Astrocyte of the hippocampus (primary cell): ENCODE data around the gene CDH12.
"Not testable (repeated sequence)": the region's sequence is repeated elsewhere in the genome, so short reads cannot be mapped to it uniquely, and the experiment has no call there.

Experiments used
- DNase-seq: peaks from one replicate; pipeline ENCODE4 v3.0.0; 2011; ENCODE audit warnings: low read depth, low spot score

CDH12 gene

DNA sequence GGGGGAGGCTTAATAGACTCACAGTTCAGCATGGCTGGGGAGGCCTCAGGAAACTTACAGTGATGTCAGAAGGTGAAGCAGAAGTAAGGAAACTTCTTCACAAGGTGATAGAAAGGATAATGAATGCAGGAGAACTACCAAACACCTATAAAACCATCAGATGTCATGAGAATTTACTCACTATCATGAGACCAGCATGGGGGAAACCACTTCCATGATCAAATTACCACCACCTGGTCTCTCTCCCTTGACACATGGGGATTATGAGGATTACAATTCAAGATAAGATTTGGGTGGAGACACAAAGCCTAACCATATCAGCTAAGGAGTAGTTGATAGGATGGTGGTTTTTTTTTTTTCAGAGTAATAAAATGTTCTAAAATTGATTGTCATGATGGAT is 201.8 kb downstream of the CDH12 start:
- DNase-seq = no peak

DNA sequence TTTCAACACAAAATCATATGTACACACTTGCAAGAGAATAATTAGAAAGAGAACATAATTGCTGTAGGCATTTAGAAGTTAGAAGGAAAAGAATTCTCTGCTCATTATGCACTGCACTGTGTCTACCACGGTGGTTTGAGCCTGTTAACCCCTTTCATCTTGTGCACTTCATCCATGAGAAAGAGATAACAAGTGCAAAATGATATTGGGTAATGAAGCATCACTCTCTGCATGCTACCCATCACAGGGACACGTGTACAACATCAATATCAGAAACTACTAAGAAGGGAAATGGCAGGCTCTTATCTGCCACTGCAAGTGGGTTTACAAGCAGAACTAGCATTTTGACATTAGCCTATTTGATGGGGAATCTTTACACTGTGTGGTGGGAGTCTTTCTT is 202.6 kb downstream of the CDH12 start:
- no peak for DNase-seq

DNA sequence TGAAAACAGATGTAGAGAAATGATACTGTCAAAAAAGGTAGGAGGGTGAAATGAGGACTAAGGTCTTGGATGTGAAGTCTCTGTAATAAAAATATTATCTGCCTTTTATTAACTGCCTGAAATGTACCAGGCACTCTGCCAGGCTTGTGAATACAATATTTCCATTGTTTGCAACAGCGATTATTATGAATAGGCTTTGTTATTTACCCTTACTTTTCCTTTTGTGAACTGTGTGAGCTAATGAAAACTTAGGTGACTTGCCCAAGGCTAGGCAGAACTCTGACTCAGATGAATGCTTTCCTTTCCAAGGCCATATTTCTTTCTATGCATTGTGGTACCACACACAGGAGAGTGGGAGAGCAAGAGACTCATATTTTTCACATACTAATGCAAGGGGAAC is 204.1 kb downstream of the CDH12 start:
- no peak for DNase-seq

- no peak for DNase-seq
Measured at GRCh38 chr5:22644859-22645258, 208.3 kb downstream of the CDH12 start.

DNA sequence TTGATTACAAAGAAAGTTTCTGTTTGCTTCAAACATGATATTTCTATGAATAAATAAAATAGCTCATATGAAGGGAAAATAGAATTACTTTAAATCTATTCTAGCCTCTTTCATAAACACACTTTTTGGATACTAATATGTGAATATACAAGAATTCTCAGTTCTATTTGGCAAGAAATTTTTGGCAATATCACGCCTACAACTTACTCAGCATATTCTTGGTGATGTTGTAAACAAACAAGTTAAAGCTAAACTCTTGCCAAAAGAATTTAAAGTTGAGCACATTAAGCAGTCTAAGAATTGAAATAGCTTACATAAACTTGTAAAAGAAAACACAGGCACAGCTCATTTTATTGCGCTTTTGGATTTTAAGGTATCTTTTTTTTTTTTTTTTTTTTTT is 209.8 kb downstream of the CDH12 start:
- DNase-seq = no peak

DNA sequence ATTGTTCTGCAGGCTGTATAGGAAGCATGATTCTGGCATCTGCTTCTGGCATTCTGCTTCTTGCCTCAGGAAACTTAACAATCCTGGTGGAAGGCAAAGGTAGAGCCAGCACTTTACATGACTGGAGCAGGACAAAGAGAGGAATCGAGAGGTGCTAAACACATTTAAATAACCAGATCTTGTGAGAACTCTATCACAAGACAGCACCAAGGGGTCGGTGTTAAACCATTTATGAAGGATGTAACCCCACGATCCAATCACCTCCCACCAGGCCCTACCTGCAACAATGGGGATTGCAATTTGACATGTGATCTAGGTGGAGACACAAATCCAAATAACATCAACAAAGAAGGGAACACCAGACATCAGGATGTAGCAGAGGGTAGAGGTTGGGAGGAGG is 221.5 kb downstream of the CDH12 start:
- DNase-seq = no peak

- no peak for DNase-seq
Measured at GRCh38 chr5:22627029-22627428, 226.1 kb downstream of the CDH12 start.

- DNase-seq = no peak
Measured at GRCh38 chr5:22625451-22625850, 227.7 kb downstream of the CDH12 start.

DNA sequence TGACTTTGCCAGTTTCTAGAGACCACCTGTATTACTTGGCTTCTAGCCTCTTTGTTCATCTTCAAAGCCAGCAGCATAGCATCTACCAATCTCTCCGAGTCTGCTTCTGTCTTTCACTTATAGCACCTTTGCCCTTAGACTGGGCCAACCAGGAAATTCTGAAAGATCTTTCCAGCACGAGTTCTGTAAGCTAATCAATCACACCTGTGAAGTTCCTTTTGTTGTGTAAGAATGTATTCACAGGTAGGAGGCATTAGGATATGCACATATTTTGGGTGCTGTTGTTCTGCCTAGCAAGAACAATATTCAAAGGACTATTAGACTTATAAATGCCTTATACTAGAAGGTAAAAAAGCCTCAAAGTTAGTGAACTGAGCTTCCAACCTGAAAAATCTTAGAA is 232.1 kb downstream of the CDH12 start:
- no peak for DNase-seq

- no peak for DNase-seq
Measured at GRCh38 chr5:22615964-22616363, 237.2 kb downstream of the CDH12 start.

DNA sequence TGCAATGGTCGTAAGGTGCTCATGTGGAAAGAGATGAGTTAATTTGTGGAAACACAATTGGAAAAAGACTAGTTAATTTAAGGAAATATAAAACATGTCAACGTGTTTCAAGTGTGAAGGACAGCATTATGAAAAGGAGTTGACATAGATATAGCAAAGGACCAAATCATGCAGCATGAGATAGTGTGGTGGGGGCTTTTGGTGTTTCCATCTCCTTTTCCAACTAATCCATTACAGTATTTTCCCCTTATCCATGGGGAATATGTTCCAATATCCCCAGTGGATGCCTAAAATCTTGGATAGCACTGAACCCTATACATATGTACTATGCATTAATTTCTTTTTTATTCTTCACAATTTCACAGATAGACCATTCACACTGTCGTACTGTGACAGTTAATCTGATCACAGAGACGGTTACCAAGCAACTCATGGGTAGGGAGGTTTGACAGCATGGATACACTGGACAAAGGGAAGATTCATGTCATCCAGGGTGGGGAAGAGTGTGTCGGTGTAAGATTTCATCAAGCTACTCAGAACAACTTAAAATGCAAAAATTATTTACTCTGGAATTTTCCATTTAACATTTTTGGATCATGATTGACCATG is 238.6 kb downstream of the CDH12 start:
- DNase-seq = no peak

DNA sequence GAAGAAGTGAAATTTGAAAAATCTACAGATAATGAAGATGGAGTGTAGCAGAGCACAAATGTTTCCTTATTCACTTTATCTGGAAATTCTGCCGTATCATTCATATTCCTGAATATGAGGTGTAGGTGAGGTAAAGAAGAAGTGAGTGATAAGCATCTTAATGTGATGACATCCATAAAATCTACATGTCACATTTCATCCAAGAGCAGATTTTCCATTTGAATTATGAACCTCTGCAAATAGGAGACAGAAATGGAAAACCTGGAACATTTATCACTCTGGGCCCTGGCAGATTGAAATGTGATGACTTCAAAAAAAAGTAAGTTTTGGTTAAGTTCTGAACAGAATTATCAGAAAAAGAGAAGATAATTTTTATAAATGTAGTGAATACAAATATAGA is 240.2 kb downstream of the CDH12 start:
- DNase-seq = no peak

DNA sequence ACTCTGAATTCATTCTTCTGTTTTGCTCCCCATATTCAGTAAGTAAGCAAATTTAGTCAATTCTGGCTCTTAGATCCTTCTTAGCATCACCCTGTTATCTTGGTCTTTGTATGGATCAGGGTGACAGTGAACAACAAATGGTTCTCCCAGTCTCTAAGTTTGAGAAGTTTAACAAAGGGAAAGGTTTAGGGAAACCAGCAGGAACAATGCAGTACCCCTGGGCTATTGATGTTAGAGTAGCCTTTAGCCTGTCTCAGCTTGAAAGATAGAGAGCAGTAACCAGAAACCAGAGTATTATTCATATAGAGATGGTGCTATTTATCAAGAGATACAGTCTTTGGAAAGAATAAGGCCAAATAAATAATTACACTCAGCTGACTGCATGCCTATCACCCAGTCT is 241.8 kb downstream of the CDH12 start:
- DNase-seq = no peak

- DNase-seq = not testable (repeated sequence)
Measured at GRCh38 chr5:22607498-22607897, 245.6 kb downstream of the CDH12 start.

GRCh38 chr5:22605473-22605872 is 247.7 kb downstream of the CDH12 start:
- DNase-seq = no peak

DNA sequence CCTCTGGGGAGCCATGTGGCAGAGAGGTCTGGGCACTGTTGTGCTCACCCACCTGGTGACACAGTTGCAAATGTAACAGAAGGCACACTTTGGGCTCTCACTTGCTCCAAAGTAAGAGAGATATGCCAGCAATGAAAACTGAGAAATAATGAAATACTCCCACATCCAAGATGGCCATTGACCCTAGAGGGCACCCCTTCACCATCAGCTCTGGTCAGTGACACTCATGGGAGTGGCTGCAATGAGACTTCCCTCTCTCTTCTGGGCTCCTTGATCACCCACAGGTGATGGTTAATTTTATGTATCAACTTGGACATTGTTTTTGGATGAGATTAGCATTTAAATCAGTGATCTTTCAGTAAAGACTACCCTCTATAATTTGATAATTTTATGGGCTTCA is 248.4 kb downstream of the CDH12 start:
- no peak for DNase-seq

DNA sequence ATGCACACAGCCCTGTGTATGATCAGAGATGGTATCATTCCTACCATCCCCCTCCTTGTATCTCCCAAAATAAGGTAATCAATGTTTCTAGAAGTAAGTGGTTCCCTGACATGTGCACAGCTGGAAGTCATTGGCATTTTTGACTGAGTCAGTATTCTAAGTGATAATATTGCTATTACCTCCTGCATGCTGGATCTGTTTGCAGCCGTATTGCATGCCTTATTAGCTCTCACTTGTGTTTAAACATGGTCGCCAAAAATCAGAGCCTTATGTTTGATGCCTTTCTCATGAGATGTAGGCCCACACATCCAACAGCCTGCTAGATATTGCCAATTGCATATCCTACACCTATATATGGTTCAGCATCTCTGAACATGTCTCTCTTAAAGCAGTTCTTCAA is 254.3 kb downstream of the CDH12 start:
- no peak for DNase-seq

DNA sequence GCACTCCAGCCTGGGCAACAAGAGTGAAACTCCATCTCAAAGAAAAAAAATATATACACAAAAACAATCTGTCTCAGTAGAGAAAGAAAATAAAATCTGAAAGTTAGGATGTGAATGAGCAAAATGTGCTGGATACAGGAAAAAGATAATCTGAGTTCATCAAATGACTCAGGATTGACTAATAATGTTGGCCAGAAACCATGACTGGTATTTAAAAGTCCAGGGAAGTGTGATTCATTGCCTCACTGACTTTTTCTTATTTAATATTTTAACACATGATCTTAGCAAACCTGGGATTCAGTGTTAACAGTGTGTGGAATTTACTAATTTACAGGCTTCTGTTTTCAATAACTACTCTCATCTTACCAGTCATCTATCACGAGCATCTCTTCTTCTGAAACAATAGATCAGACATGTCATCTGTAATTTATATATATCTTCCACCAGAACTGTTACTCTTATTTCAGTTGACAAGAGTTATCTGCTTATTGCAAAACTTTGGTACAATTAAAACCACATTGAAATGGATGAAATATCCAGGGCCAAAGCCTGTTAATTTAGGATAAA is 256.7 kb downstream of the CDH12 start:
- DNase-seq = peak; percentile 62

DNA sequence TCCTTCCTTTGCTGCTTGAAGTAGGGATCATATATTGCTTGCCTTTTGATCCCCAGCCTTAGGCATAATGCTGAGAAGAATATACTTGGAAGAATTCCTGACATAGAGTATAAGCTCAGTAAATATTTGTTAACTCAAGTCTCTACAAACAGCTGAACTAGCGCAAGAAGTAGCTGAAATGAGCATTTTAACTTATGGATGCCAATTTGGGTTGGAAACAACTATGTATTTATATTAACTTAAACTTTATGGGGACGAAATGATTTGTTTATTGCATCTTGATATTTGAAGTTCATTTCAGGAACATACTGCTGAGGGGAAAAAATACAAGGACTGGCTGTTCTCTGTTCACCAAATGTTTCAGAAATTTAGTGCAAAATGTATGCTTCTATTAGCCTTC is 258.7 kb downstream of the CDH12 start:
- no peak for DNase-seq

DNA sequence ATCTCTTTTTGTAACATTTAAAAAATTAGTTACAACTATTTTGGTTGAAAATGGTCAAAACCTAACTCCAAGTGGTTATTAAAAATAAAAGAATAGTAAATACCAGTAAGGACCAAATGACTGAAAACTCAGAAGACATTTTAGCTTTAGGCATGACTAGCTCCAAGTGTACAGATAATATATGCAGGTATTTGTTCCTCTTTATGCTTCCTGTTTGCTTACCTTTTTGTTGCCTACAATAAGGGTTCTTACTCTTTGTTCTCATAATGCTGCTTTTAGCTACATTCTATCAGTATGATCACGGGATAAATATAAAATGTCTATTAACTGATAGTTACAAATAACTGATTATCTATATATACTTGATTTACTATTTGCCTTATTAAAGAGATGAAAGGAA is 259.6 kb downstream of the CDH12 start:
- DNase-seq = no peak

DNA sequence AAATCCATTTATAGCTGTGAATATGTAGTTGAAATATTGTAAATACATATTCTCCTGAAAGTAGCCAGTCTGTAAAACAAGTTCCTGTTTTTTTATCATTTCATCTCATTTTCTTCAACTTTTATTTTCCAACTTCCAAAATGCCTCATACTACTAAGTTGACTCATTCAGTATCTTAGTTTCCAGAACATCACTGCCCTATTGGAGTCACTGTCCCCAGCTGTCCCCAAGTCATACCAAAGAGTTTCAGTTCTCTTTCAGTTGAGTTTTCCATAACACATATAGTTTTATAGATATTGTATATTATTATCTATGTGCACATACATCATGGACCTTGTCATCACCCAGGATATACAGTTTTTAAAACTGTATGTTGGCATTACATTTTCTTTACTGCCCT is 261.7 kb downstream of the CDH12 start:
- DNase-seq = no peak

DNA sequence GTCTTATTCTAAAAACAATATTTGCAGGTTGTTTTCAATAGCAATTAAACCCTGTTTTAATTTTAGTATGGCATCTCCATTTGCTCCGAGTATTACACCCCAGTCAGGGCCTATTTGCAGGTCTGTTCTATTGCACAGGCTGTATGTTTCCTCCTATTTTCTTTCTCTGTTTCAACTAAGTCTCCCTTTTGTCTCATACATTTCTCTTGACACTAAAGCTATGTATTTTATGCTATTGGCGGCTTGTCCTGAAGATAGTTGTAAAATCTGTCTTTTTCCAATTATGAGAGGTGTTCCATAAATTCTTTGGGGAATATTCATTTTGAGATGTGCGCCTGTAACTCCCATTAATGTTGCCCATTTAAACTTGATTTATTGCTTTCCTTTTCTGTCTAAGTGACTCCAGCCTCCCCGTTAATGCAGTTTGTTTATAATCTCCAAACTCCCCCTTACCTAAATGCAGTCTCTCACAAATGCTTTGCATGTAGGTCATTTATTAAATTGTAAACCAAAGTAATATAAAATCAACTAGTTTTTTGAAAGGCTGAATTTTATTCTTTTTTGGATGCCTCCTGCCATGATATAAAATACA is 262.4 kb downstream of the CDH12 start:
- DNase-seq = no peak

- DNase-seq = no peak
Measured at GRCh38 chr5:22577711-22578110, 275.4 kb downstream of the CDH12 start.

DNA sequence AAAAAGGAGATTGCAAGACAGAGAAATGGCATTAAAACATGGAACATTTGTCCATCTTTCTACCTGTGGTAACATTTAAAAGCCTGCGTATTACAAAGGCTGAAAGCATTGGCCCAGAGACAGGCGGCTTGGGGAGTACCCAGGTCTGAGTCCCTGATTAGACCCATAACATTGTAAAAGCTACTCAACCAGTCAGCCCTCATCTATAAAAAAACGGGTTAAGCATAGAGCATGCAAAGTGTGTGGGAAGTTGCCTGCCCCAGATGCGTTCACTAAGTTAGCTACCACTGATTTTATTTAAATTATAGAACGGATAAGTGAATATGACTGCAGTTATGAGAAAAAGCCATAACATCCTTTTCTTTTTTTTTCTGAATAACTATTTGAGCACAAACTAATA is 276.1 kb downstream of the CDH12 start:
- no peak for DNase-seq
